GM18873 (cell line): ENCODE data around the gene ALKBH3.
A peak's percentile ranks its signal among the peaks of the same experiment; 100 is the strongest.

ENCODE experiments used
- ATAC-seq: cut with Tn5 transposase; IDR thresholded peaks from one replicate; pipeline ENCODE4 v1.9.1; 2021; ENCODE audit warnings: mild to moderate bottlenecking, moderate library complexity, moderate number of reproducible peaks; ENCODE audit not compliant: unreplicated experiment, low FRiP score

The ALKBH3 gene

DNA sequence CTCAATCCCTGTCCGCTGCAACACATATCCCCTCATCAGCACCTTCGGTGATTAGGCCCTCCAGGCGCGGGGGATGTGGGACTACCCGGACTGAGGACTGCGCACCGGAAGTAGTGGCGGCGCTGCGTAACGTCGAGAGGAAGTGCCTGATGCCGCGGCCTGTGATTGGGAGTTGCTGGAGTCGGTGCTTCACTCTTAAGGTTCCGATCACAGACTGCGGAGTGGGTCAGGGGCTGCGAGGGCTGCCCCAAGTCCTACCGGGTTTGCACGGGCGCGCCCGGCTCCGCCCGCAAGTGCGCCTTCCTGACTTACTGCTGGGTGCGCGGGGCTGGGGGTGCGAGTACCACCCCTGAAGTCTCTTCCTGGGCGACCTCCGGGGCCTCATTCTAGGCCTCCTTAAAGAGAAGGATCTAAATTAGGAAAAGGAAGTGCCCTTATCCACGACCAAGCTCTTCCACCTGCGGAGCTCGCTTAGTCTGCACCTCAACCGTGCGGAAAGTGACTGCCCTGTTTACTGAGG lies at the start of gene ALKBH3:
Gene ALKBH3, plus strand, starts transcription at position 192 of the 520 bp plus-strand sequence. CDS start 1,822 bp downstream, outside the sequence.
- peak; percentile 94 for ATAC-seq

DNA sequence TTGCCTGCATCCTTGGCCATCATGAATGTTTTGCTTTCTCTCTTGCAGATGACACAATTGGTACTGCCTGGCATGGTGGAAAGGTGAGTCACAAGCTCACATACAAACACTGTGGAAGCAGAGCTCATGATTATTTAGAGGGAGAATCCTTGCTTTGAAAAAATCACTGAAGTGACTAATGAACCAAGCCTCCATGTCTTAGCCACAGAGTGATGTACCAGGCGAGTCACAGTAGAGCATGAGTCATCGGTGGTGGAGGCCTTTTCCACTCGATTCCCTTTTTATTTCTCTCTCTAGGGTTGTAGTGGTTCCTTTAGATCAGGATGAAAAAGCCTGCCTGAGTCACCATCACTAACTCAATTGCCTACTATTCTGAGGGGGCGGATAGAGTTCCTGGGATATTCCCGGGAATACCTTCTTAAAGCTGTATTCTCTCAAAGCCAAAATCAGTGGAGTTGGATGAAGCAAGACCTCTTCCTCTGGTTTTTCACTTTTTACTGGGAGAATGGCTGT lies 49.6 kb upstream of the ALKBH3 start:
- ATAC-seq, result no peak

DNA sequence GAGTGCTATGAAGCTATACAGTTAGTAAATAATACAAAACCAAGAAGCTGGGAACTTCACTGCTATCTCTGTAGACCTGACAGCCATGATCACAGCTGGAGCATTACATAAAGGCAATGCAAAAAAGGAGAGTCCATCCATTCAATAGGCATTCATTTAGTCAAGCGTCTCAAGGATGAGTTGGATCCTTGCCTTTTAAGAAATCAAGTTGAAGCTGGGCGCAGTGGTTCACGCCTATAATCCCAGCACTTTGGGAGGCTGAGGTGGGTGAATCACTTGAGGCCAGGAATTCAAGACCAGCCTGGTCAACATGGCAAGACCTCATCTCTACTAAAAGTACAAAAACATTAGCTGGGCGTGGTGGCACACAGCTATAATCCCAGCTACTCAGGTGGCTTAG lies 48.1 kb upstream of the ALKBH3 start:
- ATAC-seq, result no peak

DNA sequence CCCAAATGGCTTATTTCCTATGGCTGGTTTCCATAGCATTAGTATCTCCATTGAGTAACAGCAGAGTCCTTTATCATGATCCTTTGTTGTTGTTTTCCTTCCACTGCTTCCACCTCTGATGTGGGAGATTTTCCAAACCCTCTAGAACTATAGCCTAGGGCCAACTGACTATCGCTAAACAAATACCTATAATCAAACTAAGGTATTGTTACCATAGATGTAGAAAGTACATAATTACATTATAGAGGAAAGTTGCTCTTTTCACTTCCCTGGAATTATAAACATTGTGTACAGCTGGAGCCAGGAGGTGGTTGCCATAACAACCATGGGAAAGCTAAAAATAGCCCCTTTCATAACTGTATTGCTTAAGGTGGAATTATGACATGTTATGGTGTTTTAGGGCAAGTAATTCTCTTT lies 47.0 kb upstream of the ALKBH3 start:
- ATAC-seq, result no peak

DNA sequence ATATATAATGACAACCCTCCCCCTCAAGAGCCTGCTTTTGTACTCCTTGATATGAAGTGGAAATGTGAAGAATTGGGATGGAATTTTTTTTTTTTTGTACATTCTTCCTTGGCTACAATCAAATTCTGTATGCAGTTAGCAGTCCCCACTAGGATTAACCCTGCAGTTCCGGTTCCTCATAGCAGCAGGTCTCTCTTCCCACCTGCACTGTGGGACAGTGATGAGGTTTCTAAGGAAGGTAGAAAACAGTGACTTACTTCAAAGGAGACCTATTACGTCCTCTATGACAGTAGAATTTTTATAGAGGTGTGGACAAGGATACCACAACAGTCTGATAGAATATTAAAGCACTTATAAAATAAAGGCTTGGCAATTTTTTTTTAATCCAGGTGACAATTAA lies 46.3 kb upstream of the ALKBH3 start:
- no peak for ATAC-seq

DNA sequence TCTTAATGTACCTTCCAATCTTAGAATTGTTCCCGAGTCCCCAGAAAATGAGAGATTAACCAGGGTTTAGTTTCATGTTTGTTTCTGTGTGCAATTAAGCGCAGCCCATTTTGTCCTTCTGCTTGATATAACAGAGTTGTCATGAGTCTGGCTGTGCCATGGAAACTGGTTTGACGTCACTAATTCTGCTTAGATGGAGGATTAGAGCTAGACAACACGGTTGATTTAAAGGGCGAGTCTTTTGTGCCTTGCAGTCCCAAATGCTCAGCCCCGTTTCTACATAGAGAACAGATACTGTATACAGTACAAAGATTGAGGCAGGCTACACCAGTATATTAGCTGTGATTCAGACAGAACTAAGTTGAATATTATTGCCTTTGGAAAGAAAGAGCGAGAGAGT lies 45.5 kb upstream of the ALKBH3 start:
- ATAC-seq, result no peak

DNA sequence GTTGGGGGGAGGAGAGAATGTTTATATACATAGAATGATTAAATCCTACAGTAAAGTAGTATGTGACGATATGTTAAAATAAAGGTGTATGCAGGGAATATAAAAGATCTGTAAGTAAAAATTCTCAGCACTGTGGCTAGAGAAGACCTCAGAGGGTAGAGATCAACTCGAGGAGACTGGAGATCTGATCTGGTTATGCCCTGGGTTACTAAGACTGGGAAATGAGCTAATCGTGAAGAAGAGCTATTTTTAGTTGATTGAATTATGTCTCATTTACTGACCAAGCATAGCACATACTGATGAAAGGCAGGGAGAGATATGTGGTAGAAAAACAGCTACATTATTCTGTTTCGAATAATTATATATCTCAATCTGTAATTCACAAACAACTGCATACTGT lies 42.8 kb upstream of the ALKBH3 start:
- ATAC-seq, result no peak

DNA sequence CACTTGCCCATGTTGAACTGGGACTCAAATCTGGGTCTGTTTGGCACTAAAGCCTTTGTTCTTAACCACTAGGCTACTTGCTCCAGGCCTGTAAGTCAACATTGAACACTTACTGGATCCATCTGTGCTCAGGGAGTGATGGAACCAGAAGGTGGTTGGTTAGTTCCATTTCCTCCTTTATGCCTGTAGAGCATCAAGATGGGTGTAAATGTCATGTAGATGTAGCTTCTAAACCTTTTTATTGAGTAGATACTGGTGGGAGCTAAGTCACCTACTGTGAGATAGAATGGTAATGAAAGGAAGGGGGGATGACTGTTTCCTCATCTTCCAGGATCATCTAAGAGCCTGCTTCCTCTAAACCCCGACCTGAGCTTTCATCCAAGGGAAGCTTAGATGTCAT lies 38.6 kb upstream of the ALKBH3 start:
- ATAC-seq, result no peak

DNA sequence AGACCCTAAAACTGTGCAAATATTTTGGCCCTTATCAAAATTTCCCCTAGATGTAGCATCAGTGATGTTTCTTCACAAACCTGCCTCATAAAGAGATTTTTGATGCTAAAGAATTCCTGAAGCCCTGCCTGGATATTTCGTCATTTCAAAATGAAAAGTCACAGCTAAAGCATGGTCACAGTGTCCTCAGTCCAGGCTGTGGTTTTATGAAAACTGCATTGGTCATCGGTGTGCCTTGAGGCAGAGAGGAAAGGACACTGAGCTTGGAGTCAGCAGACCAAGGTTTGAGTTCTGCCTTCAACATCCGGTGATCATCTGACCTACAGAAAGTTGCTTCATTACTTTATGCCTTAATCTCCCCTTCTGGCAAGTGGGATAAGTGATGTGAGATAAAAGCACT lies 34.8 kb upstream of the ALKBH3 start:
- ATAC-seq, result no peak

DNA sequence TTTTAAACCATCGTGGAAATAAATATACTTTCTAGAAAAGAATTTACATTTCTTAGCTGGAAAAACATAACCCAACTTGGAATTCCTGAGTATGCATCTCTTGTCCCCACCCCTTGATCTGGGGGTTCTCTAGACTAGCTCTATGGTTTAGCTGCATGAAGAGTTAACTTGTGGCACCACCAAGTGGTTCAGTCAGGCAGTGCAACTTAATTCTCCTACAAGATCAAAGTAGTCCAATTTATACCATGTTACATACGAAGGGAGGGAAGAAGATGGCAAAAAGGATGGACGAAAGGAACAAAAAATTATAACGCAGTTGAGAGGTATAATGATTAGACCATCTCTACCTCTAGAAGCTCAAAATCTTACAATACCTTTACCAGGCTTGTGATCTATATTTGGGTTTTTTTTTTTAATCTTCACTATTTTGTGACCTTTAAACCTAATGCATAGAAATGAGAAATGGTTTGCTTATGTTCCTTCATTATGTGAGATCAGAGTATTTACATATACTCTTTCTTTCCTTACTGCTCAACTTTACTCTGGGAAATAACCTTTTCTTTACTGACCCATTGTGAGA lies 28.5 kb upstream of the ALKBH3 start:
- ATAC-seq, result no peak

DNA sequence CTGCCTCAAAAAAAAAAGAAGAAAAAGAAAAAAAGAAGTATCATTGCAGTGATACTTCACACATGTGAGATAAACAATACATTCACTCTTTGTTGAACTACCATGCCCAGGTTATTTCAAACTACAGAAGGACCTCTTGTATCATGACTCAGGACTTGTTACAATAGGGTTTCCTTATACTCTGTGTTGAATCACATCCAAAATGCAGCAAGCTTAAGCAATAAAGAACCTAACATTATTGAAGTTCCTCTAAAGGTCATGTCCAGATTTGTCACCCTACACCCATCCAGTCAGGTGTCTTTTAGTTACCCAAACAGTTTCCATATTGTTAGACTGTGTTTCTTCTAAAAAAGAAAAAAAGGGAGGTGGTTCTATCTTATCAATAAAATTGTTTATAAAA lies 26.9 kb upstream of the ALKBH3 start:
- no peak for ATAC-seq

DNA sequence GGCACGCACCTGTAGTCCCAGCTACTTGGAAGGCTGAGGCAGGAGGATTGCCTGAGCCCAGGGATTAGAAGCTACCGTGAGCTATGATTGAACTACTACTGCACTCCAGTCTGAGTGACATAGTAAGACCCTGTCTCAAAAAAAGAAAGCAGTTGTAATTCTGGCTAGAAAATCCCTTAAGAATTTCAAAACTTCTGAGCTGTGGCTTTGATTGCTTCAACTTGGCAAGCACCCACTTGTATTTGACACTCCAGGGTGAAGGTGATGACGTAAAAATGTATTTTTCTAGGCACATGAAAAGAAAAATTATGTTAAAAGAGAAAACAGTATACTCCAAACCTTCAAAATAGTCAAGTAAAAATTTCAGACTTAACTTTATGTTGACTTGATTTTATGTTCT lies 23.6 kb upstream of the ALKBH3 start:
- ATAC-seq, result no peak

DNA sequence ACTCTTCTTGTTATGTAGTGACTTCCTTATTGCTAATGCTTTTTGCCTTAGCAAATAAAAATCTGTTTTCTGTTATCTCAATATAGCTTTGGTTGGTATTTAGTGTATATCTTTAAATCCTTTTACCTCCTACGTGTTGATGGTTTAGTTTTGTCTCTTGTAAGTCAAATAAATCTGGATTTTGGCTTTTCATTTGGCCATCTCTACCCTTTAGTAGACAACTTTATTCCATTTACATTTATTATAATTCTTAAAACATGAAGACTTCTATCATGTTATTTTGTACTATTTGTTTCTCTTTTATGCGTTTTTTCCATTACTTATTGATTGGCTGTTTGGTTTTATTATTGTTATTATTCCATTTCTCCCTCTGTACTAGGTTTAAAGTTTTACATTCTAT lies 19.5 kb upstream of the ALKBH3 start:
- ATAC-seq, result no peak

DNA sequence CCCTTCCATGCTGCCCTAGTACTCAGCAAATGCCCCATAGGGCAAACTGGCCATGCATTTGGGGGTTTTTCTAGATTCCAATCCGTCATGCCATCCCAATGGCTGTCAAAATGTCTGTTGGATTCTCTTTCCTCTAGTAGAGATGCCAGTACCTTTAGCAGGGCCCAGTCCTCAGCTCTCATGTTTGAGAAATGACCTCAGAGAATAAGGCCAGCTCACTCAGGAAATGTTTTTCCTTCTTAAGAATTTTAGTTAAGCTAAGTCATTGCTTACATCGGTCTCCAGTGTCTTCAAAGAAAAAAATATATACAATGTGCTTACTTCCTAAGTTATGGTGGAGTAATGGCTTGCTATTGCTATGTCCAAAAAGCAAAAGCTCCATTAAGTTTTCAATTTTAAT lies 14.1 kb upstream of the ALKBH3 start:
- ATAC-seq, result no peak

DNA sequence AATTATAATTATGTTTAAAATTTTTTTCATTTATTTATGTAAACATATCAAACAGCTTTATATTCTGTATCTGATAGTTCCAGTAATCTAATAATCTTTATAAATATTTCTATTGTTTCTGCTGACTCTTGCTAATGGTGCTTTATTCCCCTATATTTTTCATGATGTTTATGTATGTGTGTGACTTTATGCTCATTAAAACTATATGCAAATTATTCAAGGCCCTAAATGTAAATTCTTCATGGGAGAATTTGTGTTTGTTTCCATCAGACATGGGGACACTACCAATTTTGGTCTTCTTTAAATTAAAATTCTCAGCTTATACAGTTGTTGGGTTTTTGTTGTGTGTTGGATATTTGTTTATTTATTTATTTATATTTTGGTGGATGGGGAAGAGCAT lies 13.7 kb upstream of the ALKBH3 start:
- ATAC-seq, result no peak

DNA sequence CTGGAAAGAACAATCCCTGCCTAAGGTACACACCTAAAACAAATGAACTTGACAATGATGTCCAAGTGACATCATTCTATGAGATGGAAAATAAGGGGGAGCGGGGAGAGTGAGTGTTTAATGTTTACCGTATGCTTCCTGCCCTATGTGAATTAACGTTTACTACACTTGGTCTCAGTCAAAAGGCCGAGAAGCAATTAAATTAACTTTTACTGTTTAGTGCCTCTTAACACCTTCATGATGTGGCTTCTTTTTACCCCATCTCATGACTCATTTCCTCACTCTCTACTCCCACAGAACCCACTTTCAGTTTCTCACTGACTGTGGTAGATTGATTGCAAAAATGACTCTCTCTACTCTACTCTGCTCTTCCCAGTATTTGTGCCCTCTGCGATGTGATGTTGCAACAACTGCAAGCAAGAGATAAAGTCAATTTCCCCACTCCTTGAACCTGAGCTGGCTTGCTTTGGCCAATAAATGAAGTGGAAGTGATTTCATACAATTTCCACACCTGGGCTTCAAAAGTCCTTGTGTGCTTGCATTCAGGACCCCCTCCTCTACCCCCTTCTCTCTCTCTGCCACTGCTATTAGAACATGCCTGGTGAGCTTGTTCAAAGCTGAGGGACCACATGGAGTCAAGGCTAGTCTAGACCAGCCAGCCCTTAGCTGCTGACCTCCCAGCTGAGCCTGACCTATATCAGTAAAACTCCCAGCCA lies 11.6 kb upstream of the ALKBH3 start:
- ATAC-seq, result peak; percentile 100

DNA sequence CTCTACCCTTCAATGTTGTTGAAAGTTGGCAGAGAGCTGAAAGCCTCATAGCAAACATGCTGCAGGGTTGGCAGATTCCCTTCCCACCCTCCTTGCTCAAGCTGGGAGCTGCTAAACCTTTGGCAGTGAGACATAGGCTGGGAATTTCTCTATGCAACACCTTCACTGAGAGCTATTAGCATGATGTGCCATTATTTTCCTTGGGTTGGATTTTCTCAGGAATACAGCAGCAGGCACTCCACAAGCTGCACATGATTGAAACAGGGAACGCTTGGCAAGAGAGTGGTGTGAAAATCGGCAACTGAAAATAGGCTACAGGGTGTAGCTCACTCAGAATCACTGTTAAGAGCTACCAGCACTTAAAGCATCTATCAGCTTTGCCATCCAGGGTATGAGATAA lies 9.6 kb upstream of the ALKBH3 start:
- no peak for ATAC-seq

DNA sequence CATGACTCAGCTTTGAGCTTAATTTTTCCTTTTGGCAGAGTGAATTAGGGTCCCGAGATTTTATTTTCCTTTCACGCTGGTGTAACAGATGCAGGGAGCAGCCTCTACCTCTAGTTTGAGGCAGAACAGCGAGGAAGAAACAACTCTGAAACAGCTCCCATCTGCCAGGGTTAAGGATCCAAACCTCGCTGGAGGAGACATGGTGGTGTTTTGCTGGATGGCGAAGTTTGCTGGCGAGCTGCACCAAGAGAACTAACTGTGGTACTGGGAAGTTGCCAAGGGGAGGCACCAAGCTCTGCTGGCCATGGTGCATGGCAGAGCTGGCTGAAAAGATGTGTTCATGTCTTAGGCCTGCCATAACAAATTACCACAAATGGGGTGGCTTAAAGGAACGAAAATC lies 7.6 kb upstream of the ALKBH3 start:
- no peak for ATAC-seq

DNA sequence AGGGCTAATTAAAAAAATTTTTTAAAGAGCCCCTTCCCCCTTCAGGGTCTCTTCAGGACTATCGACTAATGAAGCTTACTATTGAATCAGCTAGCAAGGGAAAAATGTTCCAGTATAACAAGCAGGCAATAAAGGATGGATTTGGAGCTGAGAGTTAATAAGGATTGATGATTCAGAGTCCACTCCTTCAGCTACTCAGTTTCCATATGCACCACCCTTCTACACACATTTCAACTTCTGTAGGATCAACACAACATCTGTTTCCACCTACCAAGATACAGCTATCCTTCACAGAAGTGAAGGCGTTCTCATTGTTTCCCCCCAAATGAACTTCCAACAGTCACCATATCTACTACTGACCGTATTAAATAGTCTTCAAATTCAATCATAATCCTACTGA lies 6.6 kb upstream of the ALKBH3 start:
- ATAC-seq, result no peak

DNA sequence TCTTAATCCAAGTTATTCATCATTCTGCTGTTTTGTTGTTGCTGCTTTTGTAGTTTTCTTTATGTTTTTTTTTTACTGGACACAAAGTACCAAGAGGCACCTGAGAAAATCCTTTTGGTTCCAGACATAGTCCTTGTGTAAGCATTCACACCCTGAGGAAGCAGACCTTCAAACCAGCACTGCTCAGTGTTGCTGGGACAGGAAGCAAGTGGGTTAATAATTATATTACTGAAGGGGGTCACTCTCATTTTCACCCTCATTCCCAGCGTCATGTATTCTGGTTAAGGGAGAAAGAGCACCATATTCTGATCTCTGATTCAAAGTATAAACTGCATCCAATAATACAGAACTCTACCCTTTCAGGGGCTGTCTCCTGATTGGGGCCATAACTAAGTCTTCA lies 5.9 kb upstream of the ALKBH3 start:
- ATAC-seq, result no peak

DNA sequence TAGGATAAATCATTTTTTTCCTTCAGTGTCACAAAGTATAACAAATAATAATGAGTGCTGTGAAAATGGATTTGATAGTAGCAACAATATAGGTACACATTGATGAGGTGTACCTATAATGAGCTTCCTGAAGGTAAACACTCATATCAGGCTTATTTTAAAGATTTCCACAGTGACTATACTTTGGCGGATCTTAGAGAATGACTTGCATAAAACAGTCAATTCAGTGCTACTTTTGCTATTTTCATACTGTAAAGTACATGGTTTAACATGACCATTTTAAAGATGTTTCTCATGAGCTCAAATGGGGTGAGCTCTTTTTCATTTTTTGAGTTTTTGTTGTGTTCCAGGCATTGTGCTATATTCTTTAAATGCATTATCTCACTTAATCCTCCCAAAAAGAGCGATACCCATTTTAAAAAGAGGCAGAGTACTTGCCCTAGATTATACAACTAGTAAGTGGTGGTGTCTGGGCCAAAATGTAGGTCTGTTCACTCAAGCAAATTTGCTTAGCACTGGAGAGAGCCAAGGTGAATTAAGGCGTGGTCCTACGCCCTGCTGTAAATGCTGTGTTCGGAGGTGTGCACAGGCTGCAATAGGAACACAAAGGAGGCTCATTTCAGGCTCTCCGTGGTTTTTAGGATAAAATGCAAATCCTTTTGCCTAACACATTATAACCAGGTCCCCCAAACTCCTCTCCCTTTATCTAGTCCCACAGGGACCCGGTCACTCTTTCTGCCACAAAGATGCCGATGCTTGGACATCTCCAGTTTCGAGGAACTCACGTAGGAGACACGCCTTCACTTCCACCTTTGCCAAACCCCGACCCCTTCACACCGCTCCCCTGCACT lies 617 bp upstream of the ALKBH3 start:
- no peak for ATAC-seq
